HG03469 (cell line): ENCODE results near the gene ZNF808.
"Not testable (repeated sequence)": the region's sequence is repeated elsewhere in the genome, so short reads cannot be mapped to it uniquely, and the experiment has no call there.

ENCODE experiments used
- ATAC-seq: cut with Tn5 transposase; IDR thresholded peaks from one replicate; pipeline ENCODE4 v1.9.1; 2021; ENCODE audit warnings: mild to moderate bottlenecking, moderate library complexity, moderate number of reproducible peaks; ENCODE audit not compliant: unreplicated experiment

Gene ZNF808

DNA sequence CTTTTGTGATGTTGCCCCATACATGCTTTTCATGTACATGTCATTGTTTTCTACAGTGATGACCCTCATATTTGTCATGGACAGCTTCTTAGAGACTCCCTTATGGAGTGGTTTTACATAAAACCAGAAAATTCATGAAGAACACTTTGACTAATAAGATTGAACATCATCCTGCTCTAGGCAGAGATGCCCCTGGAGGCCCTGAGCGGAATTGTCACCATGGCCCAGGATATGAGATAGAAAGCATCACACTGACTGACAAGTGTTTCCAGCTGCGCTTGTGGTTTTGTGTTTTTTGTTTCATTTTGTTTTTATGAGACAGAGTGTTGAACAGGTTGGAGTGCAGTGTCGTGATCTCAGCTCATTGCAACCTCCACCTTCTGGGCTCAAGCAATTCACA lies 64.8 kb downstream of the ZNF808 start:
- no peak for ATAC-seq

DNA sequence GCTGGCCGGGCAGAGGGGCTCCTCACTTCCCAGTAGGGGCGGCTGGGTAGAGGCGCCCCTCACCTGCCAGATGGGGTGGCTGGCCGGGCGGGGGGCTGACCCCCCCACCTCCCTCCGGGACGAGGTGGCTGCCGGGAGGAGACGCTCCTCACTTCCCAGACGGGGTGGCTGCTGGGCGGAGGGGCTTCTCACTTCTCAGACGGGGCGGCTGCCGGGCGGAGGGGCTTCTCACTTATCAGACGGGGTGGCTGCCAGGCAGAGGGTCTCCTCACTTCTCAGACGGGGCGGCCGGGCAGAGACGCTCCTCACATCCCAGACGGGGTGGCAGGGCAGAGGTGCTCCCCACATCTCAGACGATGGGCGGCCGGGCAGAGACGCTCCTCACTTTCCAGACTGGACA lies 66.0 kb downstream of the ZNF808 start:
- not testable (repeated sequence) for ATAC-seq

DNA sequence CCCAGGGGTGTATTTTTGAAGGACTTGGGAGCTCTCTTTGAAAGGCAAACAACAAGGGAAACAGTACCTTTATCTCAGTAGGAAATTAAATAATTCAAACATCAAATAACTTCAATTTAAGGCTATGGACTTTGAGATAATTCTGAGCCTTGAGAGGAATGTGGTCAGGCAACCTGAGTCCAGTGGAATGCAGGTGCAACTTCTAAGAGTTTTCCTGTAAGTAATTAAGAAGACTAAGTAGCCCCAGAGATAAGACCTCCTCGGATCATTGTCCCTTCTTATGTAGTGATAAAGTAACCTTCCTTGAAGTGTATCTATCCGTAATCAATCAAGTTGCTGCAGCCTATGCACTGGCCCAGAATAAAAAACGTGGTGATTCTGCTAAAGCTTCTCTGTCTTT lies 71.8 kb downstream of the ZNF808 start:
- ATAC-seq, result no peak

DNA sequence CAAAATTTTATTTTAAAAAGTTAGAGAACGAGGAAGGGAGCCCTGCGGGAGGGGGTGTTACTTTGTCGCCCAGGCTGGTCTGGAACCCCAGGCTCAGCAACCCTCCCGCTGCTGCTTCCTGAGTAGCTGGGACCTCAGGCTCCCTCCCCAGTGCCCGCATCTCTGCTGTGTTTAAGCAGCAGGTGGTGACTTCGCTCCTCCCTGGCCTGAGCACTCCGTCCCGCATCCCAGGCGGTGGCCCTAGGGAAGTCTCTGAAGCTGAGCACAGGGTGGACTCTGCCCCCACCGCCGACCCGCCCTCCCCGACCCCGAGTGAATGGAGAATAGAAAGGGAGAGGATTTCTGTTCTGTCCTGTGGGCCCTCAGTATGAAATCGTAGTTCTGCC lies 73.2 kb downstream of the ZNF808 start:
- no peak for ATAC-seq

DNA sequence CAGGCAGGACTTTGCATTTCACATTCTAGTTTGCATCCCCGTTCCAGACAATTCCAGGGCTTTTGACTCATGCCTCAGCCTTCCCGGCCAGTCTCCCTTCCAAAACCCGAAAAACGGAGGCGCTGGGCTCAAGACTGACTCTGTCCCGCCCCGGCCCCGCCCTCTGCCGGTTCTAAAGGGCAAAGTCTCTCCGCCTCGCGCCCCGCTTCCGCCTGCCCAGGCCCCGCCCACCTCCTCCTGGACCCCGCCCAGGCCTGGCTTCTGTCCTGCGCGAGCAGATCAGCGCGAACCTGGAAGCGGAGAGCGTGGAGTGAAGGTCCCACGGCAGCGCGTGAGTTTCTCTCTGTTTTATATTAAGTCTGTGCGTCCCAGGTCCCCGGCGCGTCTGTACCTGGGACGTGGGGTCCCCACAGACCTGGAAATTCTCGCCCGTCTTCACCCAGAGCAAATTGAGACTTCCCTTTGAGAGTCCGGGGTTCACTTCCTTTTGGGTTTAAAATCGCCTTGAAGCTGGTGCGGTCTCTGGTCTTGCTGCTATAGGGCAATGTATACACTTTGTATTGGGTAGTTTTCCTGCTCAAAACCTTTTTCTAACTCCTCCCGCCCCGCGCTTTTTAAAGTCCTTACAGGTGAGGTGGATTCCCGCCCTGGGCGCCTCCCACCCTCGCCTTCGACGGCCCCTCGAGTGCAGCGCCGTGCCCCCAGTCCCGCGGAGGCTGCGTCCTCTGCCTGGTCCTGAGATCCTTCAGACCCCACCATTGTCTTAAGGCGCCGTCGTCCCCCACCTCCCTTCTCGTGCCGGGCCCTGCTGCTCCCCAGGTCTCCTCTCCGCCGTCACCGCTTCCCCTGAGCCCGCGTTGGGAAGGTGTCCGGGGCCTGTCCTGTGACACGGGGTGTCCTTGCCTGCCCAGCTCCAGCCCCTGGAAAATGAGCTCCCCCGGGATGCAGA lies 73.8 kb downstream of the ZNF808 start:
- peak; percentile 48 for ATAC-seq

DNA sequence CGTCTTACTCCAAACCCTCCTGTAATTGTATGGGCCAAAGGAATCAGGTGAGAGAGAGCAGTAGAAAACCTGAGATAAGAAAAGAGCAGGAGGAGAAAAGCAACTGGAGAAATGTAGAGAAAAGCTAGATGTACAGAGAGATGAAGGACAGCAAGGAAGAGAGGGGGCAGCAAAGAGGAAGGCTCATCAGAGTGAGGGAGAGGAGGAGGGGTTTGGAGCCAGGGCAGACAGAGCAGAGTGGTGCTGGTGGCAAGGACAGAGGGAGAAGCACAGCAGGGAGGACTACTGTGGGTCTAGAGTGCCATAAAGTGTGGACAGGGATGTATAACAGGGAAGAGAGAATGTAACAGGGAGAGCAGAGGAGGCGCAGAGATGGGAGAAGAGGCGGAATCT lies 74.5 kb downstream of the ZNF808 start:
- ATAC-seq, result not testable (repeated sequence)

DNA sequence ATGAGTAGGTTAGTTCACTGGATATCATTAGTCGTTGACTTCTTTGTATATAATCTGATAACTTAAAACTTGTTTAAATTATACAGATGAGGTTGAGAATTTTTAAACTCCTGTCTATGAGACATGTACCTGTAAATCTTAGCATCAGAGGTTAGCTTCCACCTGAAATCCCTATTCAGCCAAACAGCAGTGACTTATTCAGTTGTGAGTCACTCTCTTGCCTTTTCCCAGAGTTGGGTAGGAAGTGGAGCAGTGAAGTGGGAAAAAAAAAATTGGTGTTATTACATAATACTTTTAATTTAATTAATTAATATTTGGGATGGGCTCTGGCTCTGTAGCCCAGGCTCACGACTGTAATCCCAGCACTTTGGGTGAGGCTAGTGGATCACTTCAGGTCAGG lies 75.5 kb downstream of the ZNF808 start:
- ATAC-seq, result no peak

DNA sequence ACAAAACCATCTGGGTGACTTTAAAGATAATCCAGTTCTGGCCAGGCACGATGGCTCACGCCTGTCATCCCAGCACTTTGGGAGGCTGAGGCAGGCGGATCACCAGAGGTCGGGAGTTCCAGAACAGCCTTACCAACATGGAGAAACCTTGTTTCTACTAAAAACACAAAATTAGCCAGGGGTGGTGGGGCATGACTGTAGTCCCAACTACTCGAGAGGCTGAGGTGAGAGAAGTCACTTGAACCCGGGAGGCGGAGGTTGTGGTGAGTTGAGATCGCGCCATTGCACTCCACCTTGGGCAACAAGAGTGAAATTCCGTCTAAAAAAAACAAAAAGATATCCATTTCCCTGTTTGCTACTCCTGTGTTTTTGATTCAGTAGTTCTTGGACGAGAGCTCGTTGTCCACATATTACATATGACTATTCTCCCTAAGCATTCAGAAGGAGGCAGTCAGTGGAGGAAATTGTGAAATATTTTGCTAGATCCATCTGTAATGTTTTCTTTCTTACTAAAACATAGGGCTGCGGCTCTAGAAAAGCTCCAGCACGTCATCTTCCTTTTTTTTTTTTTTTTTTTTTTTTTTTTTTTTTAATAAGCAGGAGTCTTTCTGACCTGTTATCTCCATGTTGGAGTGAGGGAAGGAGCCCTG lies 76.2 kb downstream of the ZNF808 start:
- ATAC-seq, result no peak
